Neural cell (in vitro differentiated cells): ENCODE data around the gene DGKQ. TPM values are rescaled to one million over a fixed set of nuclear protein-coding genes. Genes with fewer than 3 reads are reported as not detected.
"Not testable (repeated sequence)": the region's sequence is repeated elsewhere in the genome, so short reads cannot be mapped to it uniquely, and the experiment has no call there.

Source experiments
- H2AFZ ChIP-seq: fragments of 200-600, 300-800 bp; sonication (generic), shearing (Covaris generic); 2 replicates; pipeline ENCODE4 v1.6.0; 2014; ENCODE audit warnings: low read depth, mild to moderate bottlenecking, antibody characterized with exemption, low read length, moderate library complexity
- H3F3A ChIP-seq: fragments of 200-600 bp; shearing (Covaris generic); 2 replicates; pipeline ENCODE4 v1.6.1; 2016; ENCODE audit warnings: mild to moderate bottlenecking, moderate library complexity, mixed read lengths, antibody characterized with exemption, low read length; ENCODE audit not compliant: insufficient read depth, poor library complexity, severe bottlenecking
- H3K27ac ChIP-seq: fragments of 200-600, 300-800 bp; sonication (generic), shearing (Covaris generic); 2 replicates; pipeline ENCODE4 v1.5.1; 2014; ENCODE audit warnings: mild to moderate bottlenecking, low read length, moderate library complexity
- H3K27me3 ChIP-seq: fragments of 300-800, 200-600 bp; sonication (generic), shearing (Covaris generic); 2 replicates; pipeline ENCODE4 v1.6.0; 2014; ENCODE audit warnings: mild to moderate bottlenecking, low read depth, low read length, moderate library complexity; ENCODE audit not compliant: insufficient read depth
- H3K36me3 ChIP-seq: fragments of 300-800, 200-600 bp; sonication (generic), shearing (Covaris generic); 2 replicates; pipeline ENCODE4 v1.5.1; 2014; ENCODE audit warnings: mild to moderate bottlenecking, antibody characterized with exemption, low read length, moderate library complexity; ENCODE audit not compliant: insufficient read depth
- H3K4me2 ChIP-seq: fragments of 300-800, 200-600 bp; sonication (generic), shearing (Covaris generic); 2 replicates; pipeline ENCODE4 v1.6.0; 2014; ENCODE audit warnings: mild to moderate bottlenecking, low read length
- H3K4me3 ChIP-seq: fragments of 300-800, 200-600 bp; sonication (generic), shearing (Covaris generic); 2 replicates; pipeline ENCODE4 v1.5.1; 2014; ENCODE audit warnings: mild to moderate bottlenecking, low read length, moderate library complexity
- H3K79me2 ChIP-seq: fragments of 200-600 bp; shearing (Covaris generic); replicated peaks from 2 replicates; pipeline ENCODE4 v1.6.0; 2014; ENCODE audit warnings: mild to moderate bottlenecking, low read length, moderate library complexity; ENCODE audit not compliant: insufficient read depth
- H3K9ac ChIP-seq: fragments of 300-800, 200-600 bp; sonication (generic), shearing (Covaris generic); 2 replicates; pipeline ENCODE4 v1.6.1; 2016; ENCODE audit warnings: mild to moderate bottlenecking, low read length, mixed read lengths
- H3K9me2 ChIP-seq: fragments of 200-600 bp; shearing (Covaris generic); 2 replicates; pipeline ENCODE4 v1.6.1; 2016; ENCODE audit warnings: mild to moderate bottlenecking, low read length, mixed read lengths; ENCODE audit not compliant: insufficient read depth
- H3K9me3 ChIP-seq: fragments of 200-600, 300-800 bp; sonication (generic), shearing (Covaris generic); 2 replicates; pipeline ENCODE4 v1.6.1; 2016; ENCODE audit warnings: mild to moderate bottlenecking, mixed run types, low read length, moderate library complexity, mixed read lengths
- H4K20me1 ChIP-seq: fragments of 200-600 bp; shearing (Covaris generic); 2 replicates; pipeline ENCODE4 v1.6.1; 2016; ENCODE audit warnings: mild to moderate bottlenecking, mixed run types; ENCODE audit not compliant: insufficient read depth
- EP300 ChIP-seq: fragments of 450-650 bp; conservative IDR thresholded peaks from 2 replicates; pipeline ENCODE4 v1.6.1; 2014; ENCODE audit warnings: antibody characterized with exemption, mild to moderate bottlenecking, moderate library complexity; ENCODE audit not compliant: poor library complexity, severe bottlenecking
- EZH2 ChIP-seq: fragments of 200-600, 300-800 bp; shearing (Covaris generic), sonication (generic); IDR thresholded peaks from 2 replicates; pipeline ENCODE4 v1.6.1; 2014; ENCODE audit warnings: antibody characterized with exemption, low read length, borderline replicate concordance, mild to moderate bottlenecking; ENCODE audit not compliant: insufficient read depth, poor library complexity, severe bottlenecking
- MXI1 ChIP-seq: fragments of 450-650 bp; conservative IDR thresholded peaks from 2 replicates; pipeline ENCODE4 v1.6.1; 2014; ENCODE audit warnings: antibody characterized with exemption, mild to moderate bottlenecking; ENCODE audit not compliant: poor library complexity, severe bottlenecking
- POLR2AphosphoS5 ChIP-seq: IDR thresholded peaks from 2 replicates; pipeline ENCODE4 v1.6.1; 2012
- RAD21 ChIP-seq: fragments of 450-650 bp; conservative IDR thresholded peaks from 2 replicates; pipeline ENCODE4 v1.6.1; 2014; ENCODE audit warnings: antibody characterized with exemption, mild to moderate bottlenecking, moderate library complexity
- SMC3 ChIP-seq: fragments of 450-650 bp; conservative IDR thresholded peaks from 2 replicates; pipeline ENCODE4 v1.6.1; 2014; ENCODE audit warnings: antibody characterized with exemption, mild to moderate bottlenecking, moderate library complexity; ENCODE audit not compliant: poor library complexity
- TAF1 ChIP-seq: IDR thresholded peaks from 2 replicates; pipeline ENCODE4 v1.6.1; 2012; ENCODE audit warnings: low read depth
- polyA plus RNA-seq: library from polyadenylated mRNA; depleted of rRNA; stranded (reverse); fragments of >200 nt; gene quantifications from 2 replicates; pipeline ENCODE4 v1.2.3, GENCODE V29; 2014
- TF ChIP-seq, protein P1 (sequence below): IDR thresholded peaks from 2 replicates; pipeline ENCODE4 v1.6.1; 2012; ENCODE audit warnings: borderline replicate concordance
- TF ChIP-seq, protein P2 (sequence below): fragments of 450-650 bp; IDR thresholded peaks from 2 replicates; pipeline ENCODE4 v1.5.1; 2014; ENCODE audit warnings: antibody characterized with exemption, mild to moderate bottlenecking, moderate library complexity; ENCODE audit not compliant: poor library complexity, severe bottlenecking

The DGKQ gene
- polyA plus RNA-seq, 1 donor from 2014 or later = 32.4 TPM

GRCh38 chr4:930028-930551 is 43.3 kb downstream of the DGKQ start:
- Histone ChIP-seq H3K4me2 (no peak overlapping the region), H3K27ac (no peak overlapping the region), H3K4me3 (peak overlapping the region; percentile 79), H3F3A (no peaks in the 10 kb centered on the region), H3K27me3 (no peaks in the 10 kb centered on the region), H3K79me2 (peaks cover 40% of the 10 kb centered on the region), H2AFZ (no peak overlapping the region), H3K9ac (no peak overlapping the region), H3K36me3 (no peaks in the 10 kb centered on the region), H3K9me2 (no peaks in the 10 kb centered on the region), H3K9me3 (no peaks in the 10 kb centered on the region), H4K20me1 (no peaks in the 10 kb centered on the region)
- TF ChIP-seq RAD21 (no peak), MXI1 (no peak), TAF1 (no peak), SMC3 (no peak), EP300 (no peak), POLR2AphosphoS5 (no peak), EZH2 (no peak)
- TF ChIP-seq, protein P1, sequence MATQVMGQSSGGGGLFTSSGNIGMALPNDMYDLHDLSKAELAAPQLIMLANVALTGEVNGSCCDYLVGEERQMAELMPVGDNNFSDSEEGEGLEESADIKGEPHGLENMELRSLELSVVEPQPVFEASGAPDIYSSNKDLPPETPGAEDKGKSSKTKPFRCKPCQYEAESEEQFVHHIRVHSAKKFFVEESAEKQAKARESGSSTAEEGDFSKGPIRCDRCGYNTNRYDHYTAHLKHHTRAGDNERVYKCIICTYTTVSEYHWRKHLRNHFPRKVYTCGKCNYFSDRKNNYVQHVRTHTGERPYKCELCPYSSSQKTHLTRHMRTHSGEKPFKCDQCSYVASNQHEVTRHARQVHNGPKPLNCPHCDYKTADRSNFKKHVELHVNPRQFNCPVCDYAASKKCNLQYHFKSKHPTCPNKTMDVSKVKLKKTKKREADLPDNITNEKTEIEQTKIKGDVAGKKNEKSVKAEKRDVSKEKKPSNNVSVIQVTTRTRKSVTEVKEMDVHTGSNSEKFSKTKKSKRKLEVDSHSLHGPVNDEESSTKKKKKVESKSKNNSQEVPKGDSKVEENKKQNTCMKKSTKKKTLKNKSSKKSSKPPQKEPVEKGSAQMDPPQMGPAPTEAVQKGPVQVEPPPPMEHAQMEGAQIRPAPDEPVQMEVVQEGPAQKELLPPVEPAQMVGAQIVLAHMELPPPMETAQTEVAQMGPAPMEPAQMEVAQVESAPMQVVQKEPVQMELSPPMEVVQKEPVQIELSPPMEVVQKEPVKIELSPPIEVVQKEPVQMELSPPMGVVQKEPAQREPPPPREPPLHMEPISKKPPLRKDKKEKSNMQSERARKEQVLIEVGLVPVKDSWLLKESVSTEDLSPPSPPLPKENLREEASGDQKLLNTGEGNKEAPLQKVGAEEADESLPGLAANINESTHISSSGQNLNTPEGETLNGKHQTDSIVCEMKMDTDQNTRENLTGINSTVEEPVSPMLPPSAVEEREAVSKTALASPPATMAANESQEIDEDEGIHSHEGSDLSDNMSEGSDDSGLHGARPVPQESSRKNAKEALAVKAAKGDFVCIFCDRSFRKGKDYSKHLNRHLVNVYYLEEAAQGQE = no peak
- TF ChIP-seq, protein P2, sequence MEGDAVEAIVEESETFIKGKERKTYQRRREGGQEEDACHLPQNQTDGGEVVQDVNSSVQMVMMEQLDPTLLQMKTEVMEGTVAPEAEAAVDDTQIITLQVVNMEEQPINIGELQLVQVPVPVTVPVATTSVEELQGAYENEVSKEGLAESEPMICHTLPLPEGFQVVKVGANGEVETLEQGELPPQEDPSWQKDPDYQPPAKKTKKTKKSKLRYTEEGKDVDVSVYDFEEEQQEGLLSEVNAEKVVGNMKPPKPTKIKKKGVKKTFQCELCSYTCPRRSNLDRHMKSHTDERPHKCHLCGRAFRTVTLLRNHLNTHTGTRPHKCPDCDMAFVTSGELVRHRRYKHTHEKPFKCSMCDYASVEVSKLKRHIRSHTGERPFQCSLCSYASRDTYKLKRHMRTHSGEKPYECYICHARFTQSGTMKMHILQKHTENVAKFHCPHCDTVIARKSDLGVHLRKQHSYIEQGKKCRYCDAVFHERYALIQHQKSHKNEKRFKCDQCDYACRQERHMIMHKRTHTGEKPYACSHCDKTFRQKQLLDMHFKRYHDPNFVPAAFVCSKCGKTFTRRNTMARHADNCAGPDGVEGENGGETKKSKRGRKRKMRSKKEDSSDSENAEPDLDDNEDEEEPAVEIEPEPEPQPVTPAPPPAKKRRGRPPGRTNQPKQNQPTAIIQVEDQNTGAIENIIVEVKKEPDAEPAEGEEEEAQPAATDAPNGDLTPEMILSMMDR = no peak

DNA sequence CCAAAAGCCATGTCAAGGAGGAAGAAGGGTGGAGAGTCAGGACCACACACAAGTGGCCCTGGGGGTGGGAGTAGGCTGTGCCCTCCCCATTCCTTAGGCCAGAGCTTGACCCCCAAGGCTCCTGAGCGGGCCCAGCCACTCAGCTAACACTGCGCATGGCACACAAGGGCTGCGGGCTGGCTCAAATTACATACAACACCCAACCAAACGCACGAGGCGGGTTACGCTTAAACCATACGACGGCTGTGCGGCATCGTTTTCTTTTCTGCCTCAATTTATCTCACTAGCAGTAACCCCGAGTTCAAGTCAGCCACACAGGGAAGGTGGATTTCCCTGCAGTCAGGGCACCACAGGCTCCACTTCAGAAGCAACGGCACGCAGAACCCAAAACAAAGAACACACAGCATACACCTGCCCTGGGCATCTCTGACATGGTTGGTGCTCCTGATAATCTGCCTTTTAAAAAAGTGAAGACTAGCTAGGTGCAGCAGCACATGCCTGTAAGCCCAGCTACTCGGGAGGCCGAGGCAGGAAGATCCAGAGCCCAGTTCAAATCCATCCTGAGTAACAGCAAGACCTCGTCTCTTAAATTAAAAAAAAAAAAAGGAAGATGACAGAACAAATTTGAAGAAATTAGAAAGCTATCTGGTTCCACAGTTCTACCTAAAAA is 44.1 kb downstream of the DGKQ start:
- peaks cover 40% of the 10 kb centered on the region for H3K79me2 ChIP-seq
- H3K9me3 ChIP-seq = no peaks in the 10 kb centered on the region
- no peaks in the 10 kb centered on the region for H3K27me3 ChIP-seq
- no peaks in the 10 kb centered on the region for H3K36me3 ChIP-seq
- no peak overlapping the region for H3K4me2 ChIP-seq
- H3K9me2 ChIP-seq = no peaks in the 10 kb centered on the region
- no peak overlapping the region for H3K9ac ChIP-seq
- no peak overlapping the region for H2AFZ ChIP-seq
- no peaks in the 10 kb centered on the region for H3F3A ChIP-seq
- no peak overlapping the region for H3K27ac ChIP-seq
- H3K4me3 ChIP-seq = no peak overlapping the region
- H4K20me1 ChIP-seq = no peaks in the 10 kb centered on the region
- TF ChIP-seq EZH2 = no peak
- no peak for TF ChIP-seq EP300
- TF ChIP-seq TAF1 = no peak
- no peak for TF ChIP-seq MXI1
- TF ChIP-seq, protein P2 = no peak

DNA sequence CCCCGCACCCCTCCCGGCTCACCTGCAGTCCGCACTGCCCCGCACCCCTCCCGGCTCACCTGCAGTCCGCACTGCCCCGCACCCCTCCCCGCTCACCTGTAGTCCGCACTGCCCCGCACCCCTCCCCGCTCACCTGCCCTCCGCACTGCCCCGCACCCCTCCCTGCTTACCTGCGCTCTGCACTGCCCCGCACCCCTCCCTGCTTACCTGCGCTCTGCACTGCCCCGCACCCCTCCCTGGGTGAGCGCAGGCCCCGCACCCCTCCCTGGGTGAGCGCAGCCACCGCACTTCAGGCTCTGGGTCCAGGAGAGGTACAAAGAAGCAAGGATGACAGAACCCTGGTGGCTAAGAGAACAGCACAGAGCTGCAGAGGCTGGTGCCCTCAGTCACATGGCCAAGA is 45.8 kb downstream of the DGKQ start:
- not testable (repeated sequence) for H3K27me3 ChIP-seq, H3F3A ChIP-seq, H3K27ac ChIP-seq, H2AFZ ChIP-seq, H3K9me2 ChIP-seq, H4K20me1 ChIP-seq, H3K9me3 ChIP-seq, H3K9ac ChIP-seq, H3K36me3 ChIP-seq, H3K4me2 ChIP-seq, H3K4me3 ChIP-seq
- peaks cover 40% of the 10 kb centered on the region for H3K79me2 ChIP-seq
